Panc1 (cell line): ENCODE data around the gene DFFB. TPM values are rescaled to one million over a fixed set of nuclear protein-coding genes. Genes with fewer than 3 reads are reported as not detected.

Source experiments
- ATAC-seq: fragments of 200-7000 bp; cut with Tn5 transposase; 2 replicates; pipeline ENCODE4 v1.9.1; 2020; ENCODE audit warnings: mild to moderate bottlenecking, moderate library complexity
- BruUV-seq: library from RNA; stranded (reverse); fragments of 400-500 nt; replicated peaks from 2 replicates; lab custom pipeline; 2021; lab: Mats Ljungman, UMichigan
- CTCF ChIA-PET: fragments of 300-600 bp; sonication (Branson Sonifier 250); formaldehyde crosslinking; loops from one replicate; lab custom pipeline; 2022; ENCODE audit warnings: antibody characterized with exemption; lab: Charles Lee
- POLR2A ChIA-PET: fragments of 300-600 bp; sonication (Branson Sonifier 250); formaldehyde crosslinking; loops from one replicate; lab custom pipeline; 2022; ENCODE audit warnings: antibody characterized with exemption; lab: Charles Lee
- DNase-seq: peaks from one replicate; pipeline ENCODE4 v3.0.0-alpha.2; 2010; ENCODE audit warnings: low read depth, low spot score
- H3K27ac ChIP-seq: 2 replicates; pipeline ENCODE4 v1.5.1; 2011; ENCODE audit warnings: mild to moderate bottlenecking, low read length, inconsistent platforms
- H3K27me3 ChIP-seq: fragments of 200-500 bp; sonication (Bioruptor generic); 2 replicates; pipeline ENCODE4 v1.6.0; 2014; ENCODE audit warnings: low read length, inconsistent platforms; ENCODE audit not compliant: control insufficient read depth, insufficient read depth
- H3K36me3 ChIP-seq: fragments of 200-500 bp; sonication (Bioruptor generic); 2 replicates; pipeline ENCODE4 v1.5.1; 2014; ENCODE audit warnings: inconsistent platforms, mild to moderate bottlenecking, low read length, moderate library complexity; ENCODE audit not compliant: control insufficient read depth, insufficient read depth
- H3K4me1 ChIP-seq: 2 replicates; pipeline ENCODE4 v1.5.1; 2011; ENCODE audit warnings: inconsistent platforms, mild to moderate bottlenecking, low read length, moderate library complexity; ENCODE audit not compliant: control insufficient read depth, insufficient read depth
- H3K4me3 ChIP-seq, 2 experiments: 2 replicates each; pipeline ENCODE4 v1.5.1; 2011 to 2012; ENCODE audit warnings: low read depth in 2 of 2, low read length in 2 of 2, mild to moderate bottlenecking in 2 of 2, inconsistent platforms in 1 of 2, moderate library complexity in 1 of 2
- H3K9me3 ChIP-seq: fragments of 200-500 bp; sonication (Bioruptor generic); 2 replicates; pipeline ENCODE4 v1.5.1; 2014; ENCODE audit warnings: low read depth, mild to moderate bottlenecking, inconsistent platforms, low read length, moderate library complexity; ENCODE audit not compliant: control insufficient read depth, insufficient read depth
- POLR2AphosphoS5 ChIP-seq: IDR thresholded peaks from 2 replicates; pipeline ENCODE4 v1.6.1; 2012; ENCODE audit warnings: mild to moderate bottlenecking, low read depth, low read length, moderate library complexity
- SIN3A ChIP-seq: IDR thresholded peaks from 2 replicates; pipeline ENCODE4 v1.6.1; 2012; ENCODE audit warnings: low read depth, mild to moderate bottlenecking, low read length, moderate library complexity, borderline replicate concordance; ENCODE audit not compliant: insufficient read depth
- TCF7L2 ChIP-seq: IDR thresholded peaks from 2 replicates; pipeline ENCODE4 v1.6.1; 2011; ENCODE audit warnings: mild to moderate bottlenecking, low read depth, low read length, inconsistent platforms
- in situ Hi-C: cut with HindIII; loops from 2 replicates; pipeline ENCODE4 v1.10.0; 2016; ENCODE audit warnings: low sequenced_read_pairs, low pct_unique_long_range_greater_than_20kb
- intact Hi-C: fragments of 100-400 bp; cut with micrococcal nuclease; formaldehyde crosslinking; loops from one replicate; pipeline ENCODE4 v1.10.0; 2022; ENCODE audit not compliant: unreplicated experiment
- total RNA-seq: library from RNA; stranded (reverse); gene quantifications from one replicate; pipeline ENCODE4 v1.2.1, GENCODE V29; 2021; ENCODE audit not compliant: unreplicated experiment
- TF ChIP-seq, protein P1 (sequence below): fragments of 450-650 bp; IDR thresholded peaks from 2 replicates; pipeline ENCODE4 v1.5.1; 2017; ENCODE audit warnings: mild to moderate bottlenecking
- TF ChIP-seq, protein P2 (sequence below), 2 experiments: IDR thresholded peaks; 2 replicates each; pipeline ENCODE4 v1.6.1; 2011 to 2012; ENCODE audit warnings: low read depth in 2 of 2, control low read depth in 1 of 2, low read length in 1 of 2, mild to moderate bottlenecking in 1 of 2, moderate library complexity in 1 of 2; ENCODE audit not compliant: insufficient read depth in 1 of 2

Gene DFFB
- total RNA-seq, 1 experiment from 2014 or later = 3.0 TPM

GRCh38 chr1:3892748-3893147 is 35.5 kb downstream of the DFFB start:
- POLR2A ChIA-PET = no interaction called here
- no TSS peak for BruUV-seq
- Histone ChIP-seq H3K4me3 (no peak overlapping the region), H3K27me3 (no peaks in the 10 kb centered on the region), H3K27ac (no peak overlapping the region), H3K9me3 (no peaks in the 10 kb centered on the region), H3K4me1 (no peaks in the 10 kb centered on the region), H3K36me3 (peaks cover 15% of the 10 kb centered on the region)
- ATAC-seq (no peak), DNase-seq (no peak)
- in situ Hi-C loops = no loop called here
- TF ChIP-seq, protein P1, sequence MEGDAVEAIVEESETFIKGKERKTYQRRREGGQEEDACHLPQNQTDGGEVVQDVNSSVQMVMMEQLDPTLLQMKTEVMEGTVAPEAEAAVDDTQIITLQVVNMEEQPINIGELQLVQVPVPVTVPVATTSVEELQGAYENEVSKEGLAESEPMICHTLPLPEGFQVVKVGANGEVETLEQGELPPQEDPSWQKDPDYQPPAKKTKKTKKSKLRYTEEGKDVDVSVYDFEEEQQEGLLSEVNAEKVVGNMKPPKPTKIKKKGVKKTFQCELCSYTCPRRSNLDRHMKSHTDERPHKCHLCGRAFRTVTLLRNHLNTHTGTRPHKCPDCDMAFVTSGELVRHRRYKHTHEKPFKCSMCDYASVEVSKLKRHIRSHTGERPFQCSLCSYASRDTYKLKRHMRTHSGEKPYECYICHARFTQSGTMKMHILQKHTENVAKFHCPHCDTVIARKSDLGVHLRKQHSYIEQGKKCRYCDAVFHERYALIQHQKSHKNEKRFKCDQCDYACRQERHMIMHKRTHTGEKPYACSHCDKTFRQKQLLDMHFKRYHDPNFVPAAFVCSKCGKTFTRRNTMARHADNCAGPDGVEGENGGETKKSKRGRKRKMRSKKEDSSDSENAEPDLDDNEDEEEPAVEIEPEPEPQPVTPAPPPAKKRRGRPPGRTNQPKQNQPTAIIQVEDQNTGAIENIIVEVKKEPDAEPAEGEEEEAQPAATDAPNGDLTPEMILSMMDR = no peak
- TF ChIP-seq TCF7L2 (no peak), SIN3A (no peak), POLR2AphosphoS5 (no peak)
- TF ChIP-seq, protein P2, sequence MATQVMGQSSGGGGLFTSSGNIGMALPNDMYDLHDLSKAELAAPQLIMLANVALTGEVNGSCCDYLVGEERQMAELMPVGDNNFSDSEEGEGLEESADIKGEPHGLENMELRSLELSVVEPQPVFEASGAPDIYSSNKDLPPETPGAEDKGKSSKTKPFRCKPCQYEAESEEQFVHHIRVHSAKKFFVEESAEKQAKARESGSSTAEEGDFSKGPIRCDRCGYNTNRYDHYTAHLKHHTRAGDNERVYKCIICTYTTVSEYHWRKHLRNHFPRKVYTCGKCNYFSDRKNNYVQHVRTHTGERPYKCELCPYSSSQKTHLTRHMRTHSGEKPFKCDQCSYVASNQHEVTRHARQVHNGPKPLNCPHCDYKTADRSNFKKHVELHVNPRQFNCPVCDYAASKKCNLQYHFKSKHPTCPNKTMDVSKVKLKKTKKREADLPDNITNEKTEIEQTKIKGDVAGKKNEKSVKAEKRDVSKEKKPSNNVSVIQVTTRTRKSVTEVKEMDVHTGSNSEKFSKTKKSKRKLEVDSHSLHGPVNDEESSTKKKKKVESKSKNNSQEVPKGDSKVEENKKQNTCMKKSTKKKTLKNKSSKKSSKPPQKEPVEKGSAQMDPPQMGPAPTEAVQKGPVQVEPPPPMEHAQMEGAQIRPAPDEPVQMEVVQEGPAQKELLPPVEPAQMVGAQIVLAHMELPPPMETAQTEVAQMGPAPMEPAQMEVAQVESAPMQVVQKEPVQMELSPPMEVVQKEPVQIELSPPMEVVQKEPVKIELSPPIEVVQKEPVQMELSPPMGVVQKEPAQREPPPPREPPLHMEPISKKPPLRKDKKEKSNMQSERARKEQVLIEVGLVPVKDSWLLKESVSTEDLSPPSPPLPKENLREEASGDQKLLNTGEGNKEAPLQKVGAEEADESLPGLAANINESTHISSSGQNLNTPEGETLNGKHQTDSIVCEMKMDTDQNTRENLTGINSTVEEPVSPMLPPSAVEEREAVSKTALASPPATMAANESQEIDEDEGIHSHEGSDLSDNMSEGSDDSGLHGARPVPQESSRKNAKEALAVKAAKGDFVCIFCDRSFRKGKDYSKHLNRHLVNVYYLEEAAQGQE (IDR thresholded peaks at IDR 0.05; ENCODE audit: insufficient read depth in 1 of 2, low read depth in 2 of 2, low read length in 1 of 2) = no peak
- CTCF ChIA-PET = no interaction called here
- intact Hi-C loops = no loop called here

- TF ChIP-seq POLR2AphosphoS5 (no peak), TCF7L2 (no peak), SIN3A (no peak)
- TF ChIP-seq, protein P2 (IDR thresholded peaks at IDR 0.05; ENCODE audit: insufficient read depth in 1 of 2, low read depth in 2 of 2, low read length in 1 of 2) = no peak
- TF ChIP-seq, protein P1 = no peak
- ChIA-PET POLR2A (interaction anchor here (0.6 kb wide), 1 partner anchor 70 kb away, joined by 3 read pairs; no protein-coding TSS in a partner anchor), CTCF (no interaction called here)
- ATAC-seq (no peak), DNase-seq (no peak)
- Histone ChIP-seq H3K27ac (no peak overlapping the region), H3K36me3 (peaks cover 12% of the 10 kb centered on the region; the same call in 1 of the 2 replicates), H3K4me1 (no peaks in the 10 kb centered on the region), H3K9me3 (no peaks in the 10 kb centered on the region), H3K27me3 (no peaks in the 10 kb centered on the region), H3K4me3 (no peak overlapping the region)
- in situ Hi-C loops (no loop called here), intact Hi-C loops (no loop called here)
- BruUV-seq = no TSS peak
Measured at GRCh38 chr1:3893190-3893589, 35.9 kb downstream of the DFFB start.
